SK-N-MC (cell line): ENCODE measurements around the gene PIP4K2C.

Experiments used
- DNase-seq: peaks from one replicate; pipeline ENCODE4 v3.0.0-alpha.2; 2011; ENCODE audit warnings: low read depth, low spot score
- H3K27ac ChIP-seq: fragments of 200-600 bp; sonication (generic); 2 replicates; pipeline ENCODE4 v1.5.1; 2016; ENCODE audit warnings: mixed run types
- H3K36me3 ChIP-seq: fragments of 200-600 bp; sonication (generic); 2 replicates; pipeline ENCODE4 v1.6.1; 2017; ENCODE audit warnings: antibody characterized with exemption, low read length, mixed read lengths; ENCODE audit not compliant: insufficient read depth
- H3K4me3 ChIP-seq: fragments of 200-600 bp; sonication (generic); 2 replicates; pipeline ENCODE4 v1.5.1; 2016
- H3K9ac ChIP-seq: fragments of 200-600 bp; sonication (generic); 2 replicates; pipeline ENCODE4 v1.8.0; 2017; ENCODE audit warnings: mixed run types, mixed read lengths; ENCODE audit not compliant: insufficient read length
- H3K9me3 ChIP-seq: fragments of 200-600 bp; sonication (generic); 2 replicates; pipeline ENCODE4 v1.6.1; 2017; ENCODE audit warnings: low read depth, mild to moderate bottlenecking, antibody characterized with exemption, low read length, moderate library complexity, mixed read lengths
- EZH2 ChIP-seq: fragments of 200-600 bp; sonication (generic); IDR thresholded peaks from one replicate; pipeline ENCODE4 v1.6.1; 2017; ENCODE audit warnings: antibody characterized with exemption
- FOXP2 ChIP-seq: optimal IDR thresholded peaks from 2 replicates; pipeline ENCODE3; 2011; ENCODE audit warnings: mild to moderate bottlenecking, moderate library complexity; ENCODE audit not compliant: insufficient read depth; ENCODE audit errors: extremely low read length, control extremely low read depth
- POLR2AphosphoS5 ChIP-seq: IDR thresholded peaks from 2 replicates; pipeline ENCODE4 v1.6.1; 2012; ENCODE audit warnings: mild to moderate bottlenecking, low read depth, low read length, borderline replicate concordance

Gene PIP4K2C

DNA sequence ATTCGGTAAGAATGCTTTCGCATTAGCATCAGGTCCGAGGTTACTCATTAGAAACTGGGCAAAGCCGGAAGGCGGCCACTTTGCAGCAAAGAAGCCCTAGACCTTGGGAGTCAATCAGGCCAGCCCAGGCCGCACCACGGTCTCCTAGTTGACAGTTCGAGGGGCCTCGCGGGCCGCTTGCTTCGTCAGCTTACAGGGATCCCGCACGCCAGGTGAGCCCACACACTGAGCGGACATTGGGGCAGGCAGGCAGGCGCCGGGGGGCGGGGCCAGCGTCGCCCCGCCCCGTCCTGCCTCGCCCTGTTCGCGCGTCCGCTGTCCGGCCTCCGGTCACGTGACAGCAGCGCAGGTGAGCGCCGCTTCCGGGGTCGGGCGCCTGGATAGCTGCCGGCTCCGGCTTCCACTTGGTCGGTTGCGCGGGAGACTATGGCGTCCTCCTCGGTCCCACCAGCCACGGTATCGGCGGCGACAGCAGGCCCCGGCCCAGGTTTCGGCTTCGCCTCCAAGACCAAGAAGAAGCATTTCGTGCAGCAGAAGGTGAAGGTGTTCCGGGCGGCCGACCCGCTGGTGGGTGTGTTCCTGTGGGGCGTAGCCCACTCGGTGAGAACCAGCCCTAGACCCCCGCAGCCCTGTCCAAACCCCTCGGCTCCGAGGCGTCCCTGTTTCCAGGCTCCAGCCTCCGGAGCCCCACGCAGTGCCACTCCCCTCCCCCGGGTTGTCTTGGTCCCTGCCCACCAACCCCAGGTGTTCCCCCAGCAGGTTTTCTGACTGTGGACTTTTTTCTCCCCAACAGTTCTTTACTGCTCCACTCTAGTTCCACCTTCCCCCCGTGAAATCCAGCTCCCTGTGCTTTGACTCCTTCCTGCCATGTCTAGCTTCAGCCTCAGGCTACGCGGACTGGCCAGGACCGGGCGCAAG is at the start of gene PIP4K2C:
TSS of gene PIP4K2C (plus strand) at position 329 of the 918 bp plus-strand sequence. CDS start at position 427, 98 bp downstream.
- TF ChIP-seq POLR2AphosphoS5 (peak; percentile 74), FOXP2 (no peak), EZH2 (no peak)
- Histone ChIP-seq H3K4me3 (peak within 1 kb of the TSS; percentile 91), H3K27ac (no peak within 1 kb of the TSS), H3K9ac (peak within 1 kb of the TSS; percentile 79), H3K9me3 (no peaks in the 10 kb centered on the region), H3K36me3 (no peaks in the 10 kb centered on the region; the same call in 1 of the 2 replicates)
- DNase-seq: no peak

DNA sequence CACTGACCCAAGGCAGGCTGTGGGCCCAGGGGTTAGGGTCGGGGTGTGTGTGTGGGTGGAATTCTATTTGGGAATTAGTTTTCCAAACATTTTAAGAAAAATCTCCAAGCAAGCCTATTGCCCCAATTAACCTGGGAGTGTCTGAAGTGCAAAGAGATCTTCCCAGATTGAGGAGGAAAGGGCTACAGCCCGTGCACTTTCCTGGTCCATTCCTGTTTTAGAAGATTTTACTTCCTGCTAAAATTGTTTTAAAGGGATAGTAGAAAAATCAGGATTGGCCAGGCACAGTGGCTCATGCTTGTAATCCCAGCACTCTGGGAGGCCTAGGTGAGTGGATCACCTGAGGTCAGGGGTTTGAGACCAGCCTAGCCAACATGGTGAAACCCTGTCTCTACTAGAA is 49.3 kb upstream of the PIP4K2C start:
- H3K36me3 ChIP-seq: peaks cover 35% of the 10 kb centered on the region

DNA sequence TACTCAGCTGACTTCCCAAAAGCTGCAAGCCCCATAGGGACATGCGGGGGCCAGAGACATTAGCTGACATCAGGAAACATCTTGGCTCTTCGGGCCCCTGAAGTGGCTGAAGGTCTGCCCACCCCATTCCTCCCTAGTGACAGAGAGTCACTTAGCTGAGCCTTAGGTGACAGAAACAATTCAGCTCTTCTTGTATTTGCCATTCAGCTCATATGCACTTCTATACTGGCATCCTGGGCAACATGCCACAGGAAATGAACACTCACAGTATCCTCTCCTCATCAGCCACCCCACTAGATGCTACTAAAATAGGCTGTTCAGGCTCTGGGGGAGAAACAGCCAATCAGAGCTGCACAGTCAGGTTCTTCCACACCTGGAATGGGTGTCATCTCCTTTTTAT is 47.4 kb upstream of the PIP4K2C start:
- Histone ChIP-seq H3K36me3 (peaks cover 32% of the 10 kb centered on the region), H3K27ac (no peak overlapping the region)

More for the DNA sequence above, 49.3 kb upstream of the PIP4K2C start:
- TF ChIP-seq POLR2AphosphoS5 (no peak), EZH2 (no peak), FOXP2 (no peak)
- Histone ChIP-seq H3K9ac (no peak overlapping the region), H3K4me3 (no peak overlapping the region), H3K27ac (no peak overlapping the region), H3K9me3 (no peaks in the 10 kb centered on the region)
- no peak for DNase-seq

DNA sequence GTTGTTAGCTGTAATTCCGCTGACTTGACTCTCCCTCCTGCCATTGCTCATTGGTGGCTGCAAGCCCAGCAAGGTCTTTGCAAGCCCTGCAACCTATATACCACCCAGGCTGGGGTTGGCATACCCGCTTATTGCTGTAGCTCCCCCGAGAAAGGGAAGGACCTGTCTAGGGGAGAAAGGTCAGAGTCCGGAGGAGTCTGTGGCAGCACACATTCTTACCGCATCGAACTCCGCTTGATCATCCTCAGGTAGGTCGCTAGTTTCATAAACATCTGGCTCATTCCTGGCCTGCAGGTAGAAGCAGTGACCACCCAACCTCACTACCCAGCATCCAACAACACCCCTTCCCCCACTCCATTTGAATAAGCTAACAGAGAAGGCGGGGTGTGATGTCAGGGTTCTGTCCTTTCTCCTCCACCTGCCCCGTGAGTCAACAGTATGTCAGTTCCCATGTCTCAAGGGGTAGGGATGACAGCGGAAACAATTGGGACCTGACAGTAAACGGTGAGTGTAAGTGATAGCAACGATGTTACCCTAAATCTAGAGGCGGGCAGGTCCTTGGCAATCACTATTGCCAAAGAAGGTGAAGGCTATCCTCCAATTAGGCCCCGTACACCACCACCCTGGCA is 45.1 kb upstream of the PIP4K2C start:
- TF ChIP-seq FOXP2: no peak
- TF ChIP-seq EZH2: no peak
- no peak for TF ChIP-seq POLR2AphosphoS5
- Histone ChIP-seq H3K9me3 (no peaks in the 10 kb centered on the region), H3K36me3 (peaks cover 22% of the 10 kb centered on the region), H3K27ac (no peak overlapping the region), H3K4me3 (peak overlapping the region; percentile 78), H3K9ac (peak overlapping the region; percentile 94)
- no peak for DNase-seq

More for the DNA sequence above, 47.4 kb upstream of the PIP4K2C start:
- Histone ChIP-seq H3K9me3 (no peaks in the 10 kb centered on the region), H3K9ac (no peak overlapping the region), H3K4me3 (no peak overlapping the region)
- TF ChIP-seq EZH2 (no peak), FOXP2 (no peak), POLR2AphosphoS5 (no peak)
- DNase-seq: no peak

DNA sequence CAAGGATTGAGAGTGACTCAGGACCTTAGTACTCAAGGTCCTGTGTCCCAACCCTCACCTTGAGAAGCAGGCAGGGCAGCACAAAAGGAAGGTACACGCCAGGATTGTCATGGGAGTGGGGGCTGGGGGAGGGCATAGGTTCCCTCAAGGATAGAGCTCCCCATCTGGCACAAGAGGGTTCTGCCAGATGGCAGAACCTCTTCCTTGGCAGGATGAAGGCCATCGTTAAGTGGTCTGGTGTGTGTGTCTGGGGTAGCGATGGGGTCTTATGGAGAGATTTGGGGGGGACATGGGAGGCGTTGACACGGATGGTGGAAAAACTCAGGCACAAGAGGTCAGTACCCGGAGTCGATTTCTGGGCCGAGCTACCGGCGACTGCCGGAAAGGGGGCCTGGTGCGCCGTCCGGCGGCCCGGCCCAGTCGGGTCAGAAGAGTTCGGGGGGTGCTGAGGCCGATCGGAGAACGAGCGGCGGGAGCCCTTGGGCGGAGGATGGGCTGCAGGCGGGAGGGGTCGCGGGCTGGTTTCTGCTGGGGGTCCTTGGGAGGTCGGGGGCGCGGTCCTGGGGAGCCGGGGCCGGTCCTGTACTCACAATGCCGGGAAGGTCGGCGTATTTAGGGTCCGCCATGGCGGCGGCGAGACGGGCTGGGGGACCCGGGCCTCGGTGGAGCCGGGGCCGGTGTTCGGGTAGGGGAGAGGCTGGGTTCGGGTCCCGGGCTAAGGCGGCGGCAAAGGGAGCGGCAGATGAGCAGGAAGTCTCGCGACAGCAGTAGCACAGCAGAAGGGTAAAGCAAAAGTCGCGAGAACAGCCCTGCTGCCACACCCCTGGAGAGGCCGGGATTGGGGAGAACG is 44.3 kb upstream of the PIP4K2C start, which contains the start of gene DCTN2:
TSS of gene DCTN2 (minus strand) at position 755 of the 850 bp plus-strand sequence. CDS start at position 626, 129 bp downstream.
- Histone ChIP-seq H3K4me3 (peak within 1 kb of the TSS; percentile 78), H3K9me3 (no peaks in the 10 kb centered on the region), H3K9ac (peak within 1 kb of the TSS; percentile 94), H3K36me3 (peaks cover 14% of the 10 kb centered on the region), H3K27ac (no peak within 1 kb of the TSS)
- TF ChIP-seq POLR2AphosphoS5: peak; percentile 78
- TF ChIP-seq FOXP2: no peak
- no peak for TF ChIP-seq EZH2
- DNase-seq: peak; percentile 93

DNA sequence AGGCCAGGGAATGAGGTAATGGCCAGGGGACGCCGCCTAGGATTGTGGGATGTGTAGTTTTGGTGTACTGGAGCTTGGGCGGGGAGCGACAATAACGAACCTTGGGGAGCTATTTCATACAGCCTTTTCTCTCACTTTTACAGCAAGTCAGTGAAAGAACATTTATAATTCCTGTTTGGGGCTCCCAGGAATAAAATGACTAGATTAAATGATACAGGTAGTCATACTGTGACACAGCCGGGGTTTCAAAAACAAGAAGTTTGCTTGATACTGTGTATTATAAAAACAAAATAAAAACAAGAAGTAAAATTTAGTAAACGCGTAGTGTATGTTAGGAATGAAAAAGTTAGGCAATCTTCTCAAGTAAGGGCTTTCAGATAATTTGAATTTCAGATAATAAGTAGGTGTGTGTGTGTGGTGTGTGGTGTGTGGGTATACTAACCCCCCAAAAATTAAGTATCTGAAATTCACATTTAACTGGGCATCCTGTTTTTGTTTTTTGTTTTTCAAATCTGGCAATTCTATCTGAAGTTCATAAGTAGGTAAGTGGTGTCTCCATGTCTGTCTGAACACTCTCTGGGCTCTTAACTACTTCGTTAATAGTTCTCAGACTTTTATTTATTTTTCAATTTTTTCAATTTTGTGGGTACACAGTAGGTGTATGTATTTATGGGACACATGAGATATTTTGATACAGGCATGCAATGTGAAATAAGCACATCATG is 43.5 kb upstream of the PIP4K2C start:
- peak overlapping the region; percentile 85 for H3K9ac ChIP-seq

DNA sequence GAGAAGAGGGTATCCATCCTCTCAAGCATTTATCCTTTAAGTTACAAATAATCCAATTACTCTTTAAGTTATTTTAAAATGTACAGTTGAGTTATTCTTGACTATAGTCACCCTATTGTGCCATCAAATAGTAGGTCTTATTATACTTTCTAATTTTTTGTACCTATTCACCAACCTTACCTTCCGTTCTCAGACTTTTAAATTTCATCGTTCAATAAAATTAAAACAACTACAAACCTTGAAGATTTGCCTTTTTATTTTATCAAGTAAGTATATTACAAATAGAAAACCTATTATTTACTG is 43.0 kb upstream of the PIP4K2C start:
- Histone ChIP-seq H3K9ac (no peak overlapping the region), H3K27ac (no peak overlapping the region), H3K4me3 (no peak overlapping the region), H3K36me3 (peaks cover 7% of the 10 kb centered on the region), H3K9me3 (no peaks in the 10 kb centered on the region)
- no peak for TF ChIP-seq FOXP2
- no peak for TF ChIP-seq EZH2
- TF ChIP-seq POLR2AphosphoS5: no peak
- no peak for DNase-seq

More for the DNA sequence above, 43.5 kb upstream of the PIP4K2C start:
- H3K4me3 ChIP-seq: peak overlapping the region; percentile 78
- no peaks in the 10 kb centered on the region for H3K9me3 ChIP-seq
- TF ChIP-seq FOXP2 (no peak), EZH2 (no peak), POLR2AphosphoS5 (no peak)
- no peak overlapping the region for H3K27ac ChIP-seq
- DNase-seq: no peak
- H3K36me3 ChIP-seq: peaks cover 8% of the 10 kb centered on the region

DNA sequence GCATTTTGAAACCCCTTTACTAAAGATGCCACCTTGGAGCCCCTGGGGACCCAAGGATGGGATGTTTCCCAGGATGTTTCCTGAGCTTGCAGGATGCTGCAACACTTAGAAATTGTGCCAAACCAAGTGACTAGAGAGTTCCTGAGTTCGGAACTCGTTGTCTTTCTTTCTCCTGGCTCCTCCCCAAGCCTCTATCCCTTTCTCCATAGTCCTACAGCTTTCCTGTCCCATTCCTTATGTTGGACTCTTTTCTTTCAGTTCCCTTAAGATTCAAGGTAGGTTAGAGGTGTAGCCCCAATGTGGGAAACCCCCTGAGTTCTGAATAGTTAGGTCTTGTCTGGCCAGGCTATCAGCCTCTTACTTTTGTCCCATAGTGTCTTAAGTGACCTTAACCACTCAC is 42.5 kb upstream of the PIP4K2C start:
- Histone ChIP-seq H3K9ac (no peak overlapping the region), H3K4me3 (no peak overlapping the region), H3K36me3 (peaks cover 7% of the 10 kb centered on the region; the same call in 1 of the 2 replicates), H3K9me3 (no peaks in the 10 kb centered on the region), H3K27ac (no peak overlapping the region)
- TF ChIP-seq EZH2 (no peak), POLR2AphosphoS5 (no peak), FOXP2 (no peak)
- no peak for DNase-seq
